Vagina (tissue), 2 donors: ENCODE results near the gene HSPA12A. TPM values are rescaled to one million over a fixed set of nuclear protein-coding genes. Genes with fewer than 3 reads are reported as not detected.

Source experiments
- DNase-seq, 2 donors: peaks; one replicate each; pipeline ENCODE4 v3.0.0-alpha.2; 2017; ENCODE audit errors: extremely low spot score in 2 of 2
- H3K27ac ChIP-seq: fragments of 200-600 bp; sonication (generic); one replicate; pipeline ENCODE4 v1.5.1; 2019
- H3K27me3 ChIP-seq: fragments of 200-600 bp; sonication (generic); one replicate; pipeline ENCODE4 v1.5.1; 2019
- H3K36me3 ChIP-seq, 2 donors: fragments of 200-600 bp; sonication (generic); one replicate each; pipeline ENCODE4 v1.5.1; 2017 to 2019
- H3K4me1 ChIP-seq: fragments of 200-600 bp; sonication (generic); one replicate; pipeline ENCODE4 v1.5.1; 2019
- H3K4me3 ChIP-seq, 2 donors: fragments of 200-600 bp; sonication (generic); 1 replicate in 1 of 2; 2 replicates in 1 of 2; pipeline ENCODE4 v1.5.1; 2016 to 2019
- H3K9me3 ChIP-seq: fragments of 200-600 bp; sonication (generic); one replicate; pipeline ENCODE4 v1.5.1; 2019
- CTCF ChIP-seq, 3 experiments: fragments of 450-650 bp in 2 of 3; fragments of 200-600 bp in 1 of 3; sonication (generic) in 1 of 3; IDR thresholded peaks; one replicate each; pipeline ENCODE4 v1.5.1; 2017 to 2019; ENCODE audit warnings: antibody characterized with exemption in 3 of 3, mild to moderate bottlenecking in 2 of 3, moderate library complexity in 2 of 3
- POLR2A ChIP-seq, 2 donors: fragments of 450-650 bp; IDR thresholded peaks; one replicate each; pipeline ENCODE4 v1.6.1; 2017; ENCODE audit warnings: antibody characterized with exemption in 2 of 2, mild to moderate bottlenecking in 2 of 2, moderate library complexity in 2 of 2
- POLR2AphosphoS5 ChIP-seq, 2 donors: sonication (generic); formaldehyde crosslinking; IDR thresholded peaks; one replicate each; pipeline ENCODE4 v1.9.0; 2017; ENCODE audit warnings: antibody characterized with exemption in 2 of 2, mild to moderate bottlenecking in 2 of 2, low read depth in 1 of 2; ENCODE audit not compliant: insufficient read depth in 1 of 2
- intact Hi-C: fragments of 100-400 bp; cut with DNase I; formaldehyde crosslinking; loops from one replicate; pipeline ENCODE4 v1.15.1; 2023
- total RNA-seq: library from RNA; depleted of rRNA; stranded (reverse); fragments of >200 nt; gene quantifications from one replicate; pipeline ENCODE4 v1.2.3, GENCODE V29; 2016

HSPA12A gene
- total RNA-seq, 1 donor from 2014 or later = 28.7 TPM

GRCh38 chr10:116653885-116654284 lies 88.5 kb downstream of the HSPA12A start:
- Histone ChIP-seq H3K36me3 (no peaks in the 10 kb centered on the region), H3K4me1 (no peaks in the 10 kb centered on the region), H3K9me3 (peaks cover 7% of the 10 kb centered on the region), H3K27me3 (no peaks in the 10 kb centered on the region), H3K27ac (no peak overlapping the region), H3K4me3 (no peak overlapping the region)
- DNase-seq = no peak
- no peak for TF ChIP-seq CTCF (IDR thresholded peaks at IDR 0.05)
- intact Hi-C loops = no loop called here

- Histone ChIP-seq H3K9me3 (peaks cover 7% of the 10 kb centered on the region), H3K36me3 (no peaks in the 10 kb centered on the region), H3K4me1 (no peaks in the 10 kb centered on the region), H3K27ac (no peak overlapping the region), H3K27me3 (no peaks in the 10 kb centered on the region), H3K4me3 (no peak overlapping the region)
- intact Hi-C loops = no loop called here
- TF ChIP-seq CTCF (IDR thresholded peaks at IDR 0.05) (no peak), POLR2AphosphoS5 (IDR thresholded peaks at IDR 0.05; ENCODE audit: insufficient read depth in 1 of 2, low read depth in 1 of 2) (no peak), POLR2A (IDR thresholded peaks at IDR 0.05) (no peak)
- no peak for DNase-seq
Measured at GRCh38 chr10:116648903-116649302, 93.5 kb downstream of the HSPA12A start.

- Histone ChIP-seq H3K36me3 (no peaks in the 10 kb centered on the region), H3K27ac (no peak overlapping the region), H3K27me3 (no peaks in the 10 kb centered on the region), H3K4me3 (no peak overlapping the region), H3K9me3 (peaks cover 7% of the 10 kb centered on the region), H3K4me1 (no peaks in the 10 kb centered on the region)
- DNase-seq = no peak
- TF ChIP-seq POLR2AphosphoS5 (IDR thresholded peaks at IDR 0.05; ENCODE audit: insufficient read depth in 1 of 2, low read depth in 1 of 2) = no peak
- TF ChIP-seq POLR2A (IDR thresholded peaks at IDR 0.05) = no peak
- no peak for TF ChIP-seq CTCF (IDR thresholded peaks at IDR 0.05)
- intact Hi-C loops = no loop called here
Measured at GRCh38 chr10:116646502-116646901, 95.9 kb downstream of the HSPA12A start.

- intact Hi-C loops = no loop called here
- H3K4me3 ChIP-seq = no peak overlapping the region
- H3K36me3 ChIP-seq = no peaks in the 10 kb centered on the region
- H3K27ac ChIP-seq = no peak overlapping the region
- DNase-seq = no peak
- no peaks in the 10 kb centered on the region for H3K9me3 ChIP-seq
- no peaks in the 10 kb centered on the region for H3K4me1 ChIP-seq
- no peaks in the 10 kb centered on the region for H3K27me3 ChIP-seq
- TF ChIP-seq POLR2A (IDR thresholded peaks at IDR 0.05) (no peak), POLR2AphosphoS5 (IDR thresholded peaks at IDR 0.05; ENCODE audit: insufficient read depth in 1 of 2, low read depth in 1 of 2) (no peak)
Measured at GRCh38 chr10:116637830-116638229, 104.5 kb downstream of the HSPA12A start.

GRCh38 chr10:116636976-116637375 lies 105.4 kb downstream of the HSPA12A start:
- intact Hi-C loops = no loop called here
- TF ChIP-seq CTCF (IDR thresholded peaks at IDR 0.05) (no peak), POLR2AphosphoS5 (IDR thresholded peaks at IDR 0.05; ENCODE audit: insufficient read depth in 1 of 2, low read depth in 1 of 2) (no peak), POLR2A (IDR thresholded peaks at IDR 0.05) (no peak)
- no peak for DNase-seq
- Histone ChIP-seq H3K4me3 (no peak overlapping the region), H3K9me3 (no peaks in the 10 kb centered on the region), H3K27me3 (no peaks in the 10 kb centered on the region), H3K36me3 (no peaks in the 10 kb centered on the region), H3K4me1 (no peaks in the 10 kb centered on the region), H3K27ac (no peak overlapping the region)

- intact Hi-C loops = no loop called here
- Histone ChIP-seq H3K27me3 (no peaks in the 10 kb centered on the region), H3K36me3 (no peaks in the 10 kb centered on the region), H3K4me1 (no peaks in the 10 kb centered on the region), H3K27ac (no peak overlapping the region), H3K4me3 (no peak overlapping the region), H3K9me3 (no peaks in the 10 kb centered on the region)
- no peak for DNase-seq
- TF ChIP-seq POLR2AphosphoS5 (IDR thresholded peaks at IDR 0.05; ENCODE audit: insufficient read depth in 1 of 2, low read depth in 1 of 2) (no peak), CTCF (IDR thresholded peaks at IDR 0.05) (no peak)
Measured at GRCh38 chr10:116636385-116636784, 106.0 kb downstream of the HSPA12A start.
